CD4-positive, alpha-beta T cell treated with Interleukin-15 for 4 hours (primary cell): ENCODE results near the gene BCL2L2.
"Not testable (repeated sequence)": the region's sequence is repeated elsewhere in the genome, so short reads cannot be mapped to it uniquely, and the experiment has no call there.

Source experiments
- DNase-seq: peaks from one replicate; pipeline ENCODE4 v3.0.0-alpha.2; 2020; ENCODE audit warnings: low spot score

The BCL2L2 gene

GRCh38 chr14:23324455-23324846 lies 17.8 kb downstream of the BCL2L2 start:
- no peak for DNase-seq

GRCh38 chr14:23324993-23325392 lies 18.4 kb downstream of the BCL2L2 start:
- DNase-seq, result no peak

GRCh38 chr14:23325746-23326145 lies 19.1 kb downstream of the BCL2L2 start:
- DNase-seq, result not testable (repeated sequence)

GRCh38 chr14:23326491-23327332 lies 20.1 kb downstream of the BCL2L2 start:
- no peak for DNase-seq

- DNase-seq, result peak; percentile 76
These were observed 21.5 kb downstream of the BCL2L2 start for GRCh38 chr14:23327947-23328744.

GRCh38 chr14:23335623-23336022 lies 29.0 kb downstream of the BCL2L2 start:
- DNase-seq, result no peak

- no peak for DNase-seq
These were observed 33.1 kb downstream of the BCL2L2 start for GRCh38 chr14:23339506-23340268.

GRCh38 chr14:23344481-23344880 lies 37.8 kb downstream of the BCL2L2 start:
- DNase-seq, result no peak

- DNase-seq, result no peak
These were observed 39.5 kb downstream of the BCL2L2 start for GRCh38 chr14:23345987-23346692.

GRCh38 chr14:23346693-23347405 lies 40.2 kb downstream of the BCL2L2 start:
- no peak for DNase-seq

- no peak for DNase-seq
These were observed 41.0 kb downstream of the BCL2L2 start for GRCh38 chr14:23347406-23348296.

GRCh38 chr14:23348297-23348655 lies 41.6 kb downstream of the BCL2L2 start:
- DNase-seq, result no peak

GRCh38 chr14:23349156-23349845 lies 42.7 kb downstream of the BCL2L2 start:
- DNase-seq, result no peak

GRCh38 chr14:23351681-23352505 lies 45.3 kb downstream of the BCL2L2 start:
- DNase-seq, result no peak

GRCh38 chr14:23352506-23353432 lies 46.1 kb downstream of the BCL2L2 start, which contains the start of gene SLC22A17:
Gene SLC22A17, minus strand, starts transcription at chr14:23352887.
- peak; percentile 37 for DNase-seq

GRCh38 chr14:23353433-23353780 lies 46.8 kb downstream of the BCL2L2 start:
- DNase-seq, result no peak

- no peak for DNase-seq
These were observed 48.4 kb downstream of the BCL2L2 start for GRCh38 chr14:23354990-23355389.
